SK-N-SH (cell line): Measurements from ENCODE around the gene COL2A1.

Source experiments
- CTCF ChIP-seq: fragments of 200-600 bp; sonication (generic); IDR thresholded peaks from 2 replicates; pipeline ENCODE4 v1.6.1; 2017; ENCODE audit warnings: antibody characterized with exemption, mild to moderate bottlenecking, moderate library complexity
- ELF1 ChIP-seq: IDR thresholded peaks from 2 replicates; pipeline ENCODE4 v1.4.0; 2012
- EZH2phosphoT487 ChIP-seq: fragments of 200-600 bp; sonication (generic); IDR thresholded peaks from 2 replicates; pipeline ENCODE4 v1.6.1; 2017; ENCODE audit warnings: low read depth, mixed run types, mild to moderate bottlenecking, antibody characterized with exemption, moderate library complexity, borderline replicate concordance
- GABPA ChIP-seq: IDR thresholded peaks from 2 replicates; pipeline ENCODE4 v1.4.0; 2012; ENCODE audit warnings: low read depth, mild to moderate bottlenecking
- JUND ChIP-seq: IDR thresholded peaks from 2 replicates; pipeline ENCODE4 v1.4.0; 2012
- MAX ChIP-seq: IDR thresholded peaks from 2 replicates; pipeline ENCODE4 v1.4.0; 2012; ENCODE audit warnings: low read depth
- NRF1 ChIP-seq: IDR thresholded peaks from 2 replicates; pipeline ENCODE4 v1.6.1; 2012; ENCODE audit warnings: low read depth, mild to moderate bottlenecking, low read length
- PBX3 ChIP-seq: IDR thresholded peaks from 2 replicates; pipeline ENCODE4; 2012
- POLR2AphosphoS5 ChIP-seq: IDR thresholded peaks from 2 replicates; pipeline ENCODE4 v1.6.1; 2012; ENCODE audit warnings: low read depth, low read length
- REST ChIP-seq: IDR thresholded peaks from 2 replicates; pipeline ENCODE4 v1.6.1; 2012; ENCODE audit warnings: mild to moderate bottlenecking, low read depth, low read length, moderate library complexity
- RFX5 ChIP-seq: IDR thresholded peaks from 2 replicates; pipeline ENCODE4 v1.6.1; 2012; ENCODE audit warnings: mild to moderate bottlenecking, improper control_type of control experiment, low read length
- USF2 ChIP-seq: fragments of 150-350 bp; IDR thresholded peaks from 2 replicates; pipeline ENCODE4 v1.6.1; 2017; ENCODE audit warnings: antibody characterized with exemption, low read length, low read depth, borderline replicate concordance

GRCh38 chr12:47938093-47938492 is 66.2 kb downstream of the COL2A1 start:
- no peak for TF ChIP-seq CTCF
- TF ChIP-seq GABPA = no peak
- TF ChIP-seq PBX3 = no peak
- TF ChIP-seq EZH2phosphoT487 = no peak
- no peak for TF ChIP-seq REST
- TF ChIP-seq RFX5 = no peak
- no peak for TF ChIP-seq POLR2AphosphoS5
- no peak for TF ChIP-seq JUND
- TF ChIP-seq USF2 = no peak
- no peak for TF ChIP-seq ELF1
- TF ChIP-seq MAX = no peak
- no peak for TF ChIP-seq NRF1
